GM19099 (cell line): ENCODE data around the gene RPTOR.

Source experiments
- POLR2A ChIP-seq: IDR thresholded peaks from 3 replicates; pipeline ENCODE4 v1.6.1; 2011; ENCODE audit warnings: low read depth; ENCODE audit not compliant: insufficient read length; ENCODE audit errors: extremely low read depth

RPTOR gene

DNA sequence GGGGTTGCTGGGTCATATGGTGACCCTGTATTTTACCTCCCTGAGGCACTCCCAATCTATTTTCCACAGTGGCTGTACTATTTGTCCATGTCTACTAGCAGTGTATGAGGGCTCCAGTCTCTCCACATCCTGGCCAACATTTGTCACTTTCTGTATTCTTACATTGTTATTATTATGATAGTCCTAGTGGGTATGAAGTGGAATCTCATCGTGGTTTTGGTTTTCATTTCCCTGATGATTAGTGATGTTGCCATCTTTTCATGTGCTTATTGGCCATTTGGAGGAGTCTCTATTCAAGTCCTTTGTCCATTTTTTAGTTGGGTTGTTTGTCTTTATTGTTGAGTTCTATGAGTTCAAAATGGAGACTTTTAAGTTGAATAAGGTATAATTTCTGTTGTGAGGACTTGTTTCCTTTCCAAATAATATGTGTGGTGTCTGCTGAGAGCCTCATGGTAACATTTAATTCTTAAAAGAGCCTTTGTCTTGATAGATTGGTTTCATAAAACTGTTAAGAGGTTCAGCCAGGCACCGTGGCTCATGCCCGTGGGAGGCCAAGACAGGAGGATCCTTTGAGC lies 108.2 kb downstream of the RPTOR start:
- TF ChIP-seq POLR2A: no peak

DNA sequence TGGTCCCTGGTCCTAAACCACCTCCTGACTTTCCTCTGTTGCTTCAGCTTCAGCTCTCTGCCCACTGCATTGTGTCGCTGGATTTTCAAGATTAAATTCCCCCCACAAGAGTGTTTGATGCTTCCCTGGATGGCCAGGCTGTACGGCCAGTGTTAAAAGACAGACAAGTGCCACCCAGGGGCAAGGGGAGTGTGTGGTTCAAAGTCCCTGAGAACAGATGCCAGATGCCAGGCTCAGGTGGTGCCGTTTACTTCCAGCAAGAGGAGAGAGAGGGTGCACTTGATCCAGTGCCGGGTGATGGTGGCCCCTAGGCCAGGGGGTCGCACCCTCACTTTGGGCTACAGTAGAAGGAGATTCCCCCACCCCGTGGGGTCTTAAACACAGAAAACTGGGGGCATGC lies 109.2 kb downstream of the RPTOR start:
- no peak for TF ChIP-seq POLR2A

- TF ChIP-seq POLR2A: no peak
Measured at GRCh38 chr17:80655608-80656007, 111.0 kb downstream of the RPTOR start.

- no peak for TF ChIP-seq POLR2A
Measured at GRCh38 chr17:80656590-80656989, 112.0 kb downstream of the RPTOR start.

GRCh38 chr17:80657561-80657960 lies 112.9 kb downstream of the RPTOR start:
- no peak for TF ChIP-seq POLR2A

DNA sequence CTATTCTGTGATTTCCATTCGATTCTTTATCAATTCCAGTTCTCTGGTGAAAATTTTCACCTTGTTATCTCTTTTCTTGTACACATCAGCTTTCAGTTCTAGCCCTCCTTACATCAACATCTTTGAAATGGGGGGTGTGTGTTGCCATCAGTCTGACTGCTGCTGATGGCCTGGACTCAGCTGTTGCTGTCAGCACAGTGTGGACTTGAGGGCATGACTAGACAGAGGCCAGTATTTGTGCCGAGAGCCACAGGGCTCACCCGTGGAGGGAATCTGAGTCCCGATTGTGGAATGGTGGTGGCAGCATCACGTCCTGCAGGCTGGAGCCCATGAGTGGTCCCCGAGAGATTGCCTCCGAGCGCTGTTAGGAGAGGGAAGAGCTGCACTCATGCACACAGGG lies 114.2 kb downstream of the RPTOR start:
- no peak for TF ChIP-seq POLR2A

DNA sequence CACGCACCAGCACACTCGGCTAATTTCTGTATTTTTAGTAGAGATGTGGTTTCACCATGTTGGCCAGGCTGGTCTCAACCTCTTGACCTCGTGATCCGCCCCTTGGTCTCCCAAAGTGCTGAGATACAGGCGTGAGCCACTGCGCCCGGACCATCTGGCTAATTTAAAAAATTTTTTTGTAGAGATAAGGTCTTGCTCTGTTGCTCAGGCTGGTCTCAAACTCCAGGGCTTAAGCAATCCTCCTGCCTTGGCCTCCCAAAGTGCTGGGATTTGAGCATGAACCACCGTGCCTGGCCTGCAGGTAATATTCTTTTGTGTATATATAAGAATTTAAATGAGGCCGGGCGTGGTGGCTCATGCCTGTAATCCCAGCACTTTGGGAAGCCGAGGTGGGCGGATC lies 115.0 kb downstream of the RPTOR start:
- no peak for TF ChIP-seq POLR2A

DNA sequence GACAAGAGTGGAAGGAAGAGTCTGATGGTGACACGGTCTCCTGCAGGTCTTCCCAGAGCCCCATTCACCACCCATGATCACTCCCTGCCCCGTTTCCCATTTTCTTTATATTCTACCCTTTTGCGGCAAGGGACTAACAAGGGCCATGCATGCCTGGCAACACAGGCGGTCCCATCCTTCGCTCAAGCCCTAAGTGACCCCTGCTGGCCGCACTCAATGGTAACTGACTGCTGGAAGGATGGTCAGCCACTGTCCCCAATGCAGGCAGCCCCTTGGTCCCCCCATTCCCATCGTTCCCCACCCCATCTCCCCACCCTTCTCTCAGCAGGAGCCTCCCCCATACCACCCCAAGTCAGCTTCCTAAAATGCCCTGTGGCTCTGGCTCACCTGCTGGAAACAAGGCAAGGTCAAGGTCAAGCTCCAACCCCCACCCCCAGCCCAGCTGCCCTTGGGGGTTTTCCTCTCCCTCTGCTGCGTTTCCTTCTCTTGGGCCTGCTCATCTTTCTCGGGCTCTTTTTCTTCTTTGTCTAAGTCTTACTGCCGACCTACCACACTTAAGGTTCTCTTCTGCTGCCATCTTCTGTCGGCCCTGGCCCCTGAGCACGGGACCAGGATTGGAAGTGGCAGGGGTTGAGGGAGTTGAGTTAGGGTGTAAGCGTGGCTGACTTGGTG lies 116.0 kb downstream of the RPTOR start:
- TF ChIP-seq POLR2A: no peak

- TF ChIP-seq POLR2A: no peak
Measured at GRCh38 chr17:80662557-80662956, 117.9 kb downstream of the RPTOR start.

DNA sequence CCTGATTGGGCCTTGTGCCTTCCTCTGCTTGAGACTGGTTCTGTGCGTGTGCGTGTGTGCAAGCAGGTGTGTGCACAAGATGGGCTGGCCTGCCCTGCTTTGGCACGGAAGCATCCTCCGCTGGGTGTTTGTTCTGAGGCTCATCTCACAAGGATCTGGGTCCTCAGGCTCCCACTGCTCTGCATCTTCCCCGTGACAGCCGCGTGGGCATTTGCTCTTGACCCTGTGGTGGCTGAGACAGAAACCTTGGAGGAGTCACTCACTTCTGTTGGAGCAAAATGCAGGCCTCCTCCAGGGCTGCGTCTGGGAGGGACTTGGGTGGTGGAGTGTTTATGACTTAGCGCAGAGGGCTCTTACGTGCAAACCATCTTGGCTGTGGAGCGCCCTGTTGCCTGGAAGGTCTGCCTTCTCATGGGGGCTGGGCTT lies 119.2 kb downstream of the RPTOR start:
- TF ChIP-seq POLR2A: no peak

- no peak for TF ChIP-seq POLR2A
Measured at GRCh38 chr17:80664217-80664790, 119.7 kb downstream of the RPTOR start.

GRCh38 chr17:80665792-80666191 lies 121.2 kb downstream of the RPTOR start:
- no peak for TF ChIP-seq POLR2A

GRCh38 chr17:80666867-80667266 lies 122.2 kb downstream of the RPTOR start:
- no peak for TF ChIP-seq POLR2A

DNA sequence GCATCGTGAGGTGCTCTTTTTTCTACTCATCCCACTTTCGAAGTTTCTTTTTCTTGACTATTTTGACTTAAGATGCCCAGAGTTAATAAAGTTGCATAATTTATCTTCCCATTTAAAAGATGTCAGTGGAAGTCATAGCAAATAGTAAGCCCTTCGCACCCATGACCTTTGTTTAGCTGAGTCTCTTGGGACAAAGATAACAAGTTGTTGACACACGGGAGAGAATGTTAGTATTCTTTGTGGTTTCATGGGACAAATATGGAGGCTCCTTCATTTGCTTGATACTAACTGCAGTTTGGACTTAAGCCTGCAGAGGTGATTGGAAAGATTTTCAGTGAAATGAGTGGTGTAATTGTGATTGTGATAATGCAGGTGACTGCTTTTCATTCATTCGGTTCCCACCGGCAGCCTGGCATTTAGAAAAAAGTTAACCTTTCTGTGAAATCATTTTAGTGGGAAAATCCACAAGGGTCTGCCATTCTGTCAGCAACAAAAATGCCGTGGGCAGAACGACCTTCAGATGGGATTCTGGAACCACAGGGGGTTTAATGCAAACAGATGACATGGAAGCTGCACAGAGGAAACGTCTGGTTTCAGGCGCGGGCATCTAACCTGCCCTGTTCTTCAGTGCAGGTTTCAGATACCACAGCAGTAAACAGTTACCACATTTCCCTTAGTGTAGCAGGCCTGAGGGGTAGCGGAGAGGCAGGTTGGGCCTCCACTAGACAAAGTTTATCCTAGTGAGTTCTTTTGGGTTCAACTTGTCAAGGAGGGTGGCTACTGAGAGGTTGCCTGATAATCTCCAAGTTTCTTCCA lies 123.0 kb downstream of the RPTOR start:
- no peak for TF ChIP-seq POLR2A

DNA sequence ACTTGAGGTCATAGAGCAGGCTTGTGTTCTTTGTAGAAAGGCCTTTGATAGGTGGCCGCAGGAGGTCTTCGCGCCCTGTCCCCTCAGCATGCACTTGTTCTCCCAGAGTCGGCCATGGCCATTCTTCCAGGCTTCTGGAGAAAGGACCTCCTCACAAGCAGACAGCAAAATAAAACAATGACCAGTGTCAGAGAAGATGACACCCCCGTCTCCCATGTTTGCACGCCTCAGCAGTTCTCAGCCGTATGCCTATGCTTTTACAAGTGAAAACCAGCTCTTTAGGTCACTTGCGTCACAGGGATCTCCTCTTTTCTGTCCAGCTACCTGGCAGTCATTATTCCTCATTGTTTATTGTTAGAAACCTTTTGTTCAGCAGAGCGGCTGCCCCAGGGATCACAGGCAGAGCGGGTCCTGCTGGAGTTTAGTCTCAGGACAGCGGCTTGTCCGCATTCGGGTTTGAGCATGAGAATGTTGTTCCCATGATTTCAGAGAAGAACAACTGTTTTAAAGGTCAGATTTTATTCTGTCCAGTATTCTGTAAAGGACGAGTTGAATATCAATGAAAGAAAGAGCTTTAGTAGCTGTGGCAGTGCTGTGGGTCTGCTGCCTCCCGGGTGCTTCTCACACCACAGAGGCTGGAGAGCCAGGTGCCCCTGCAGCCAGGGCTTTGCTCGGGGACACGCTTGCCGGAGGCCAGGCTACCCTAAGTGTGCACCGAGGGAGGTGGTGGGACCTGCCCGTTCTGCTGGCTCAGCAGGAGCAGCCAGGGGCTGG lies 123.9 kb downstream of the RPTOR start:
- no peak for TF ChIP-seq POLR2A

DNA sequence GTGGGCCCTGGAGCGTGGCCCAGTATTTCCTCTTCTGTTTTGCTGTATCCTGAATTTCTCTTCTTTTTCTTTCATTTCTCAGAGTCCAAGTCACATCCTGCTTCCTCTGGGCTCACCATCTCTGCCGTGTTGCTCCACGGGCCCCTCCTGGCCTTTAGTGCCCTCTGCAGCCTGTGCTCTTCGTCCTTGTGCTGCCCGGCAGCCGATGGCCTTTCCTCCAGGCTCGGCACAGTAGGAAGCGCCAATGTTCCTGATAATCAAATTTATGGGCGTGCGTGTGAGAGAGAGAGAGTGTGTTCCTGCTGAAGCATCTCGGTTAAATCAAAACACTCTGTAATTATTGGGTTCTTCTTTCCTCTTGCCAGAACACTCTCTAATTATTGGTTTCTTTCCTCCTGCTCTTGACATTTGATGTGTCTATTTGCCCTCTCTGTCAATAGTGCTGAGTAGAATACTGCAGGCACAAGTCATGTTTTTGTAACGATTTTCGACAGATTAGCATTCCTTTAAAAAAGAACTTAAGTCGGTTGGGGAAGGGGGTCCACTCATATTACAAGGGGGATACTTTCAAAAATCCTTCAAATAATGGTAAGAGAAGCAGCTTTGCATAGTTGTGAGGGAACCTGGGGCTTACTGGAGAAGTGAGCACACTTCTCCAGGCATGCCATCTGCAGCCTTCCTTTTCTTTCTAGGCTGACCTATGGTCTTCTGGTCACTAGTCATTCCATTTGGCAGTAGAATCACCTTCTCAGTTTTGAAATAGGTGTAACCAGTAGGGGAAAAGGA lies 126.6 kb downstream of the RPTOR start:
- TF ChIP-seq POLR2A: no peak
